ENCODE results near the gene ENPP4.
"Not testable (repeated sequence)": the region's sequence is repeated elsewhere in the genome, so short reads cannot be mapped to it uniquely, and the experiment has no call there.

Gene ENPP4

GRCh38 chr6:46129629-46130511 is at the start of gene ENPP4:
TSS of gene ENPP4 (plus strand) at chr6:46129989. CDS start at chr6:46139584, 9,595 bp downstream.
- peak; percentile 88 to 92 for DNase-seq

GRCh38 chr6:46080111-46080510 is 49.7 kb upstream of the ENPP4 start:
- no peak for DNase-seq

- DNase-seq, result not testable (repeated sequence)
Measured at GRCh38 chr6:46085688-46086087, 44.1 kb upstream of the ENPP4 start.

- DNase-seq, result peak; percentile 56 to 68
Measured at GRCh38 chr6:46090115-46091079, 39.4 kb upstream of the ENPP4 start.

GRCh38 chr6:46091080-46091478 is 38.7 kb upstream of the ENPP4 start:
- no peak for DNase-seq

- DNase-seq, result no peak
Measured at GRCh38 chr6:46095251-46095650, 34.5 kb upstream of the ENPP4 start.

- no peak for DNase-seq
Measured at GRCh38 chr6:46097366-46097765, 32.4 kb upstream of the ENPP4 start.

GRCh38 chr6:46098678-46099077 is 31.1 kb upstream of the ENPP4 start:
- DNase-seq, result no peak

GRCh38 chr6:46099952-46100351 is 29.8 kb upstream of the ENPP4 start:
- DNase-seq, result no peak

- no peak for DNase-seq
Measured at GRCh38 chr6:46102123-46102522, 27.7 kb upstream of the ENPP4 start.

- DNase-seq, result no peak
Measured at GRCh38 chr6:46103441-46104115, 26.2 kb upstream of the ENPP4 start.

GRCh38 chr6:46104209-46104608 is 25.6 kb upstream of the ENPP4 start:
- no peak for DNase-seq

GRCh38 chr6:46105568-46105967 is 24.2 kb upstream of the ENPP4 start:
- DNase-seq, result no peak

- no peak for DNase-seq
Measured at GRCh38 chr6:46113370-46113769, 16.4 kb upstream of the ENPP4 start.

GRCh38 chr6:46115634-46116033 is 14.2 kb upstream of the ENPP4 start:
- DNase-seq, result no peak

GRCh38 chr6:46116289-46116688 is 13.5 kb upstream of the ENPP4 start:
- DNase-seq, result no peak

- DNase-seq, result no peak
Measured at GRCh38 chr6:46118157-46118556, 11.6 kb upstream of the ENPP4 start.

GRCh38 chr6:46118836-46119235 is 11.0 kb upstream of the ENPP4 start:
- no peak for DNase-seq

- DNase-seq, result not testable (repeated sequence)
Measured at GRCh38 chr6:46119679-46120078, 10.1 kb upstream of the ENPP4 start.

GRCh38 chr6:46128476-46128875 is 1.3 kb upstream of the ENPP4 start:
- no peak for DNase-seq

GRCh38 chr6:46129291-46129628 is 529 bp upstream of the ENPP4 start:
- DNase-seq, result no peak

GRCh38 chr6:46130666-46131065 is 877 bp downstream of the ENPP4 start:
- no peak for DNase-seq

GRCh38 chr6:46131291-46131690 is 1.5 kb downstream of the ENPP4 start:
- not testable (repeated sequence) for DNase-seq
